ENCODE data around the gene EVI5.
"Not testable (repeated sequence)": the region's sequence is repeated elsewhere in the genome, so short reads cannot be mapped to it uniquely, and the experiment has no call there.

DNA sequence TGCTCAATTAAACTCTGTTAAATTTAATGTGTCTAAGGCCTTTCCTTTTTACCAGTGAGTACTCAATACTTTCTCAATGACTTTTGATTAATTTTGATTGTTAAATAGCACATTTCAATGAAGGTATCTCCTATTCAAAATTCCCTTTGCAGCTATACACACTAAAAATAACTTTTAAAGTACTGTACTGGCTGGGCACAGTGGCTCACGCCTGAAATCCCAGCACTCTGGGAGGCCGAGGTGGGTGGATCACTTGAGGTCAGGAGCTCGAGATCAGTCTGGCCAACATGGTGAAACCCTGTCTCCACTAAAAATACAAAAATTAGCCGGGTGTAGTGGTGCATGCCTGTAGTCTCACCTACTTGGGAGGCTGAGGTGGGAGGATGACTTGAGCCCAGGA is 38.7 kb downstream of the EVI5 start:
- TF ChIP-seq, protein P1, sequence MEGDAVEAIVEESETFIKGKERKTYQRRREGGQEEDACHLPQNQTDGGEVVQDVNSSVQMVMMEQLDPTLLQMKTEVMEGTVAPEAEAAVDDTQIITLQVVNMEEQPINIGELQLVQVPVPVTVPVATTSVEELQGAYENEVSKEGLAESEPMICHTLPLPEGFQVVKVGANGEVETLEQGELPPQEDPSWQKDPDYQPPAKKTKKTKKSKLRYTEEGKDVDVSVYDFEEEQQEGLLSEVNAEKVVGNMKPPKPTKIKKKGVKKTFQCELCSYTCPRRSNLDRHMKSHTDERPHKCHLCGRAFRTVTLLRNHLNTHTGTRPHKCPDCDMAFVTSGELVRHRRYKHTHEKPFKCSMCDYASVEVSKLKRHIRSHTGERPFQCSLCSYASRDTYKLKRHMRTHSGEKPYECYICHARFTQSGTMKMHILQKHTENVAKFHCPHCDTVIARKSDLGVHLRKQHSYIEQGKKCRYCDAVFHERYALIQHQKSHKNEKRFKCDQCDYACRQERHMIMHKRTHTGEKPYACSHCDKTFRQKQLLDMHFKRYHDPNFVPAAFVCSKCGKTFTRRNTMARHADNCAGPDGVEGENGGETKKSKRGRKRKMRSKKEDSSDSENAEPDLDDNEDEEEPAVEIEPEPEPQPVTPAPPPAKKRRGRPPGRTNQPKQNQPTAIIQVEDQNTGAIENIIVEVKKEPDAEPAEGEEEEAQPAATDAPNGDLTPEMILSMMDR (conservative IDR thresholded peaks at IDR 0.05; ENCODE audit: low read depth, low read length): not testable (repeated sequence)
- TF ChIP-seq EZH2 (IDR thresholded peaks at IDR 0.05; ENCODE audit: borderline replicate concordance, low read depth, low read length, poor library complexity, severe bottlenecking): not testable (repeated sequence)
